Epithelial cell of proximal tubule (primary cell): Measurements from ENCODE around the gene WDR6. TPM values are rescaled to one million over a fixed set of nuclear protein-coding genes. Genes with fewer than 3 reads are reported as not detected.
A peak's percentile ranks its signal among the peaks of the same experiment; 100 is the strongest.
"Not testable (repeated sequence)": the region's sequence is repeated elsewhere in the genome, so short reads cannot be mapped to it uniquely, and the experiment has no call there.

Experiments used
- DNase-seq: peaks from one replicate; pipeline ENCODE4 v3.0.0-alpha.2; 2011; ENCODE audit warnings: low read depth
- H3K4me3 ChIP-seq: 2 replicates; pipeline ENCODE4 v1.5.1; 2011; ENCODE audit warnings: low read depth, mild to moderate bottlenecking, low read length
- total RNA-seq: library from RNA; depleted of rRNA; stranded (reverse); fragments of >200 nt; gene quantifications from 2 replicates; pipeline ENCODE4 v1.2.3, GENCODE V29; 2015
- TF ChIP-seq, protein P1 (sequence below): conservative IDR thresholded peaks from 2 replicates; pipeline ENCODE4 v1.5.1; 2012; ENCODE audit warnings: low read depth, mild to moderate bottlenecking, low read length

WDR6 gene
- total RNA-seq, 1 donor from 2014 or later, result 99.5 TPM

DNA sequence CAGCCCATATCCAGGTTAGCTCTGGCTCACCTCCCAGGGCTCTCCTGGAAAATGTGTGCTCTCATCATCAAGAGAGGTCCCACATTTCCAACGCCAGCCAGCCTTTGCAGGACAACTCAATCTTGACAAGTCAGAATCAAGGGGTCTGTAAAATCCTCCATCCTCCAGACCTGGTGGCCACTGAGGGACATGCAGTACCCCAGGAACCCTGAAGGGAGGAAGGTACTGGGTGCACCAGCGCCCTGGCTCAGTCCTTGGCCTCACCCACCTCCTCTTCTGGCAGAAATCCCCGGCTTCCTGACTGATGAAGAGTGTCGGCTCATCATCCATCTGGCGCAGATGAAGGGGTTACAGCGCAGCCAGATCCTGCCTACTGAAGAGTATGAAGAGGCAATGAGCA lies 6.0 kb upstream of the WDR6 start:
- TF ChIP-seq, protein P1, sequence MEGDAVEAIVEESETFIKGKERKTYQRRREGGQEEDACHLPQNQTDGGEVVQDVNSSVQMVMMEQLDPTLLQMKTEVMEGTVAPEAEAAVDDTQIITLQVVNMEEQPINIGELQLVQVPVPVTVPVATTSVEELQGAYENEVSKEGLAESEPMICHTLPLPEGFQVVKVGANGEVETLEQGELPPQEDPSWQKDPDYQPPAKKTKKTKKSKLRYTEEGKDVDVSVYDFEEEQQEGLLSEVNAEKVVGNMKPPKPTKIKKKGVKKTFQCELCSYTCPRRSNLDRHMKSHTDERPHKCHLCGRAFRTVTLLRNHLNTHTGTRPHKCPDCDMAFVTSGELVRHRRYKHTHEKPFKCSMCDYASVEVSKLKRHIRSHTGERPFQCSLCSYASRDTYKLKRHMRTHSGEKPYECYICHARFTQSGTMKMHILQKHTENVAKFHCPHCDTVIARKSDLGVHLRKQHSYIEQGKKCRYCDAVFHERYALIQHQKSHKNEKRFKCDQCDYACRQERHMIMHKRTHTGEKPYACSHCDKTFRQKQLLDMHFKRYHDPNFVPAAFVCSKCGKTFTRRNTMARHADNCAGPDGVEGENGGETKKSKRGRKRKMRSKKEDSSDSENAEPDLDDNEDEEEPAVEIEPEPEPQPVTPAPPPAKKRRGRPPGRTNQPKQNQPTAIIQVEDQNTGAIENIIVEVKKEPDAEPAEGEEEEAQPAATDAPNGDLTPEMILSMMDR, result no peak
- no peak overlapping the region for H3K4me3 ChIP-seq

DNA sequence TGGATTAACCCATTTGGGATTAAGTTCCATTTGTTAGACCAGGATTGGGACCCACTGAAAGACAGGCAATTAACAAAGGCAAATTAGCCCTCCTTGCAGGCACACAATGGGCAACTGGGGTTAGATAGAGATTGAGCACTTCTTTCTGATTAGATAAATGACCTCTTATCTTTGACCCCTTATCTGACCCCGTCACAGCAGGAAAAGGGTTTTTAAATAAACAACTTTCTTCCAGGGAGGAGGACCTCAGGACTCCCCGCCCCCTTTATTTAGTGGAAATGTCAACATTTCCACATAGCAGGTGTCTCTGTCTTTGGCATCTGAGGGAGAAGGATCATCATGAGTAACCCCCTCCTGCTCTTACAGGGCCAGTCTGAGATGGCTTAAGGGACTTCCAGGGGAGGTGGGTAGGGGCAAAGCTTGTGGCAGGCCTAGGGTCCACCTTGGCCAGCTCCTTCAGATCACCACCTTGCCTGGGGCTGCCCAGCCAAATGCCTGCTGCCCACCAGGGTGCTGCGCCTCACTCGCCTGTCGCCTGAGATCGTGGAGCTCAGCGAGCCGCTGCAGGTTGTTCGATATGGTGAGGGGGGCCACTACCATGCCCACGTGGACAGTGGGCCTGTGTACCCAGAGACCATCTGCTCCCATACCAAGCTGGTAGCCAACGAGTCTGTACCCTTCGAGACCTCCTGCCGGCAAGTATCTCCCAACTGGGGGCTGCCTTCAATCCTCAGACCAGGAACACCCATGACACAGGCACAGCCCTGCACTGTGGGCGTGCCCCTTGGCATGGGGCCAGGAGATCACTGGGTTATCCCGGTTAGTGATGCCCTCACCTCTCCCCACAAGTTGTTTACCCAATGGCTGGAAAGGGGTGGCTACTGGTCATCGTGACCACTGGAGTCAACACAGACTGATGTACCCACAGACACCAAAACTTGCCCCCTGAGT lies 2.6 kb upstream of the WDR6 start:
- no peak overlapping the region for H3K4me3 ChIP-seq
- DNase-seq, result no peak
- TF ChIP-seq, protein P1, result no peak

More for the DNA sequence above, 6.0 kb upstream of the WDR6 start:
- DNase-seq, result no peak

DNA sequence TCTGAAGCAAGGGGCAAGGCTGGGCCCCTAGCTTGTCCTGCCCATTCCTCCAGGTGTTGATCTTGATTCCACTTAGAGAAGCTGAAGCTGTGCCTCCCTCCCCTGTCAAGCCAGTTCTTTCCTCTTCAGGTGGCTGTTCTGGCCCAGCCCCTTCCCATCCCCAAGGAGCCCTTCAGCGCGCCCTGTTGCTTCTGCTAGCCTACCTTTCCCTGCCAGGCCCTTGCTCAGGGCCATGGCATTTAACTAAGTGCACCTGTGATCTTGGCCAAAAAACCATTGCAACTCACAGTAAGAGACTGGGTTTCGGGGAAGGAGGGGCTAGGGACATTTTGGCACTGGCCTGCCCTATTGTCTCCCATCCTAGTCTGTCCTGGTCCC lies 1.9 kb upstream of the WDR6 start:
- TF ChIP-seq, protein P1, result no peak
- no peak for DNase-seq

DNA sequence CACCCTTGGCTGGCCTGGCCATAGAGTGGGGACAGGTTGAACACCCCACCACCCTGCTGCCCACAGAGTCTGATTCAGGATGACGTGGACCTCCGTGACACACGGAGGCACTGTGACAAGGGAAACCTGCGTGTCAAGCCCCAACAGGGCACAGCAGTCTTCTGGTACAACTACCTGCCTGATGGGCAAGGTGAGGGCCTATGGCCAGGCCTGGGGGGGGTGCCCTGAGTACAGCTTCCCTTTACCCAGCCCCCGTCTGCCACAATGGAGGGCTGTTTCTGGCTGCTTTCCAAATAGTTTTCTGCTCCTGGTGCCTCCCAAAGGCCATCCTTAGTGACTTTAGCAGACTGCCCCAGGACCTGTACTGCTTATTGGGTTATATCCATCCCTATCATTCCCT lies 1.2 kb upstream of the WDR6 start:
- H3K4me3 ChIP-seq, result peak overlapping the region; percentile 70
- DNase-seq, result no peak
- TF ChIP-seq, protein P1, result no peak

More for the DNA sequence above, 1.9 kb upstream of the WDR6 start:
- H3K4me3 ChIP-seq, result no peak overlapping the region

DNA sequence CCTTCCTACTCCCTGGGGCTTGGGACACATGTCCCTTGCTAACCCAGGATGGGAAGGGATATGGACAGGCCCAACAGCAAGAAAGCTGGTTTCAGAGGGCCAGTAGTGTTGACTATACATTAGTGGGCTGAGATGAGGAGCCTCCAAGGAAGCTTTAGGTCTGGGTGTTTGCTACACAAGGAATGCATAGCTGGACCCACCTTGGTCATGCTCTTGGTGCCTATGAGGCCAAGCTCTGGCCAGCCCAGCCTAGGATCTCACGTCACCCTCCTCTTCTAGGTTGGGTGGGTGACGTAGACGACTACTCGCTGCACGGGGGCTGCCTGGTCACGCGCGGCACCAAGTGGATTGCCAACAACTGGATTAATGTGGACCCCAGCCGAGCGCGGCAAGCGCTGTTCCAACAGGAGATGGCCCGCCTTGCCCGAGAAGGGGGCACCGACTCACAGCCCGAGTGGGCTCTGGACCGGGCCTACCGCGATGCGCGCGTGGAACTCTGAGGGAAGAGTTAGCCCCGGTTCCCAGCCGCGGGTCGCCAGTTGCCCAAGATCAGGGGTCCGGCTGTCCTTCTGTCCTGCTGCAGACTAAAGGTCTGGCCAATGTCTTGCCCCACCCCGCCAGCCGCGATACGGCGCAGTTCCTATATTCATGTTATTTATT lies 653 bp upstream of the WDR6 start:
- H3K4me3 ChIP-seq, result peak overlapping the region; percentile 70
- TF ChIP-seq, protein P1, result no peak
- DNase-seq, result no peak

DNA sequence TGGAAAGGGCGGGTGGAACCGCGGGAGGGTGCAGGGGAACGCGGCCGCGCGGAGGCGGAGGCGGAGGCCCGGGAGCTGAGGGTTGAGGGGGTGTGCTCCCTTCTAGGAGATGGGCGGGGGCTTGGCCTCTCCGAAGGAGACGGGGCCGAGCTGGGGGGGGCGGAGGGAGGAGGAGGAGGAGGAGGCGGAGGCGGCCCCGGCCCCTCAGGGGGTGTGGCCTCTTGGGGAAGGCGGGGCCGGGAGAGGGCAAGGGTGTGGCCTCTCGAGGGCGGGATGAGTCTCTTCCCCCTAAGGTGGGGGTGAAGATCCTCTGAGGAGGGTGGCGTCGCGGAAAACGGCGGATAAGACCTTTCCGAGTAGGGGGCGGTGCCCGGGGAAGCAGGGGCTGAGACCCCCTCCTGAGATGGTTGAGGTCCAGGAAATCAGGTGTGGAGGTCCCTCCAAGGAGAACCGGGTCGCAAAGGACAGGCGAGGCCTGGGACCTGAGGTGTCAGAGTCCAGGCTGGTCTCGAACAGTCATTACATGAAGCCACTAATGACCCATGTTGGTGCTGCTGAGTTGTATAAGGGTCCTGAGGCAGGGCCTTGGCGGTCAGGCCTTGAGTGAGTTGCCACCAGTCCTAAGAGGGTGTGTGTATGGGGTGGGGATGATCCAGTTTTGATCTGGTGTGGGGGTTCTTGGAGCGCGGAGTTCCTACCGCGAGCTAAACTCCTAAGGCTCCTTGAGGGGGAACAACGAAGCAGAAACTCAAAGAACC lies 759 bp downstream of the WDR6 start:
- TF ChIP-seq, protein P1, result no peak
- DNase-seq, result no peak
- peak overlapping the region; percentile 70 for H3K4me3 ChIP-seq

DNA sequence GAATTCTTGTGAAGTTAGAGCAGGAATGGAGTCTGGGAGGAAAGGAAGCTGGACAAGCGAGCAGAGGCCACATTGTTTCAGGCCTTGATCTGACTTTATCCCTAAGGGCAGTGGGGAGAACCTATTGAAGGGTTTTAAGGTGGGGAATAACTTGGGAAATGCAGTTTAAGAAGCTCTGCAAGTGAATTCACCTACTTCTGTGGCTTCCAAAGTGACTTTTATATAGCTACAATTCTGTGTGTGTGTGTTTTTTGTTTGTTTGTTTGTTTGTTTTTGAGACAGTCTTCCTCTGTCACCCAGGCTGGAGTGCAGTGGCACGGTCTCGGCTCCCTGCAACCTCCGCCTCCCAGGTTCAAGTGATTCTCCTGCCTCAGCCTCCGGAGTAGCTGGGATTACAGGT lies 1.4 kb downstream of the WDR6 start:
- peak overlapping the region; percentile 70 for H3K4me3 ChIP-seq
- DNase-seq, result not testable (repeated sequence)
